Ascending aorta (tissue), 2 donors: ENCODE data around the gene PPP6R1. TPM values are rescaled to one million over a fixed set of nuclear protein-coding genes. Genes with fewer than 3 reads are reported as not detected.
"Not testable (repeated sequence)": the region's sequence is repeated elsewhere in the genome, so short reads cannot be mapped to it uniquely, and the experiment has no call there.

Experiments used
- DNase-seq, 2 donors: peaks; one replicate each; pipeline ENCODE4 v3.0.0-alpha.2; 2019; ENCODE audit warnings: low spot score in 2 of 2
- H3K27ac ChIP-seq, 2 donors: fragments of 200-600 bp; sonication (generic); one replicate each; pipeline ENCODE4 v1.5.1; 2016 to 2017; ENCODE audit warnings: mild to moderate bottlenecking in 1 of 2
- H3K27me3 ChIP-seq: fragments of 200-600 bp; sonication (generic); one replicate; pipeline ENCODE4 v1.5.1; 2017
- H3K36me3 ChIP-seq, 2 donors: fragments of 200-600 bp; sonication (generic); one replicate each; pipeline ENCODE4 v1.5.1; 2016
- H3K4me1 ChIP-seq, 2 donors: fragments of 200-600 bp; sonication (generic); one replicate each; pipeline ENCODE4 v1.5.1; 2016 to 2017; ENCODE audit warnings: mild to moderate bottlenecking in 1 of 2
- H3K4me3 ChIP-seq, 2 donors: fragments of 200-600 bp; sonication (generic); one replicate each; pipeline ENCODE4 v1.5.1; 2016 to 2017; ENCODE audit warnings: mild to moderate bottlenecking in 1 of 2
- H3K9me3 ChIP-seq, 2 donors: fragments of 200-600 bp; sonication (generic); one replicate each; pipeline ENCODE4 v1.5.1; 2016
- intact Hi-C: fragments of 100-400 bp; cut with DNase I; formaldehyde crosslinking; loops from one replicate; pipeline ENCODE4 v1.15.1; 2023
- total RNA-seq: library from RNA; depleted of rRNA; stranded (reverse); fragments of >200 nt; gene quantifications from one replicate; pipeline ENCODE4 v1.1.0, GENCODE V29; 2016
- TF ChIP-seq, protein P1 (sequence below), 3 experiments: fragments of 200-600 bp in 2 of 3; fragments of 450-650 bp in 1 of 3; sonication (generic) in 2 of 3; IDR thresholded peaks; one replicate each; pipeline ENCODE4 v1.5.1; 2016 to 2019; ENCODE audit warnings: antibody characterized with exemption in 3 of 3, mild to moderate bottlenecking in 1 of 3, moderate library complexity in 1 of 3

The PPP6R1 gene
- total RNA-seq, 1 donor from 2014 or later, result 68.3 TPM

DNA sequence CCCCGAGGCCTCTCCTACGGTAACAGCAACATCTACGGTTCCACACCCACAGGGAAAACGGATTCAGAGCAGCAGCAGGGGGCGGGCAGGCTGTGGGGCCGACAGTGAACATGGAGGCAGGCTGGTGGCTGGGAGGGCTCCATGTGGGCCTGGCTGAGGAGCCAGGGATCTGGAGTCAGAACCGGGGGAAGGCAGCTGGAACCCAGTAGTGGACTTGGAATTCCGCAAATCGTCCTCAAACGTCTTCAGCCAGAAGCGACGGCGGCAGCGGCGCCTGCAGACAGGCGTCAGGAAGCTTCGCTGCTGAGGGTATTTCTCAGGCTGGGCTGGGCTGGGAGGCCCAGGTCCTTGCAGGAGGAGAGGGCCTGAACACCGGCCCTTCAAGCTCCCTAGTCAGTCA lies 32.0 kb downstream of the PPP6R1 start:
- H3K9me3 ChIP-seq, result no peaks in the 10 kb centered on the region
- no peak overlapping the region for H3K27ac ChIP-seq
- H3K27me3 ChIP-seq, result no peaks in the 10 kb centered on the region
- H3K4me3 ChIP-seq, result no peak overlapping the region
- peaks cover 46 to 52% of the 10 kb centered on the region in 2 donors for H3K36me3 ChIP-seq
- TF ChIP-seq, protein P1, sequence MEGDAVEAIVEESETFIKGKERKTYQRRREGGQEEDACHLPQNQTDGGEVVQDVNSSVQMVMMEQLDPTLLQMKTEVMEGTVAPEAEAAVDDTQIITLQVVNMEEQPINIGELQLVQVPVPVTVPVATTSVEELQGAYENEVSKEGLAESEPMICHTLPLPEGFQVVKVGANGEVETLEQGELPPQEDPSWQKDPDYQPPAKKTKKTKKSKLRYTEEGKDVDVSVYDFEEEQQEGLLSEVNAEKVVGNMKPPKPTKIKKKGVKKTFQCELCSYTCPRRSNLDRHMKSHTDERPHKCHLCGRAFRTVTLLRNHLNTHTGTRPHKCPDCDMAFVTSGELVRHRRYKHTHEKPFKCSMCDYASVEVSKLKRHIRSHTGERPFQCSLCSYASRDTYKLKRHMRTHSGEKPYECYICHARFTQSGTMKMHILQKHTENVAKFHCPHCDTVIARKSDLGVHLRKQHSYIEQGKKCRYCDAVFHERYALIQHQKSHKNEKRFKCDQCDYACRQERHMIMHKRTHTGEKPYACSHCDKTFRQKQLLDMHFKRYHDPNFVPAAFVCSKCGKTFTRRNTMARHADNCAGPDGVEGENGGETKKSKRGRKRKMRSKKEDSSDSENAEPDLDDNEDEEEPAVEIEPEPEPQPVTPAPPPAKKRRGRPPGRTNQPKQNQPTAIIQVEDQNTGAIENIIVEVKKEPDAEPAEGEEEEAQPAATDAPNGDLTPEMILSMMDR (IDR thresholded peaks at IDR 0.05), result no peak
- intact Hi-C loops, result no loop called here
- no peak for DNase-seq
- H3K4me1 ChIP-seq, result no peaks in the 10 kb centered on the region

DNA sequence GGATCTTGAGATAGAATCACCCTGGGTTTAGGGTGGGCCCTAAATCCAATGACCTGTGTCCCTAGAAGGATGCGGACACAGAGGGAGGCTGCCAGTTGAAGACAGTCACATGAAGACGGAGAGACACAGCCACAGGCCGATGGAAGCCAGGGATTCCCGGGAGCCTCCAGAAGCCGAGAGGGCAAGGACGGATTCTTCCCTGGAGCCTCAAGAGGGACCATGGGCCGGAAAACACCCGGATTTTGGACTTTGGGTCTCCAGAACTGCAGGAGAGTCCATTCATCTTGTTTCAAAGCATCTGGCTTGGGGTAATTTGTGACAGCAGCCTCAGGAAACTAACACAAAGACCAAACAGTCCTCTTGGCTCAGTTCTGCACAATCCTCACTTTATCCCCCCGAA lies 32.5 kb downstream of the PPP6R1 start:
- TF ChIP-seq, protein P1 (IDR thresholded peaks at IDR 0.05), result no peak
- H3K4me3 ChIP-seq, result no peak overlapping the region
- H3K9me3 ChIP-seq, result no peaks in the 10 kb centered on the region
- peaks cover 41 to 47% of the 10 kb centered on the region in 2 donors for H3K36me3 ChIP-seq
- intact Hi-C loops, result no loop called here
- H3K27ac ChIP-seq, result no peak overlapping the region
- DNase-seq, result no peak
- H3K27me3 ChIP-seq, result no peaks in the 10 kb centered on the region
- no peaks in the 10 kb centered on the region for H3K4me1 ChIP-seq

DNA sequence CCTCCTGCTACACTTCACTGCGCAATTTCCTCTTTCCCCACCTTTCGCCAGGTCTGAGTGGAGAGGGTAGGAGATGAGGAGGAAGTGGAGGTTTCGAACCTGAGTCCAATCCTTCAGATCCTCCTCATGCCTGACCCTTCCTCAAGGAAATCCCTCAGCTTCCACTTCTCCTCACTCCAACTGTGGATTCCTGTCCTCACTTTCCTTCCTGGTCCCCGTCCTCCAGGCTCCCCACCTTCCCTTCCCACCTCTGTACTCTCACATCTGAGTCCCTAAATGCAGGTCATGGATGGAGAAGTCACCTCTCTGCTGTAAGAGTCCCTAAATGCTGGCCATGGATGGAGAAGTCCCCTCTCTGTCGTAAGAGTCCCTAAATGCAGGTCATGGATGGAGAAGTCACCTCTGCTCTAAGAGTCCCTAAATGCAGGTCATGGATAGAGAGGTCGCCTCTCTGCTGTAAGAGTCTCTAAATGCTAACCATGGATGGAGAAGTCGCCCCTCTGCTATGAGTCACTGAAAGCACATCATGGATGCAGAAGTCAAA lies 33.3 kb downstream of the PPP6R1 start:
- intact Hi-C loops, result no loop called here

DNA sequence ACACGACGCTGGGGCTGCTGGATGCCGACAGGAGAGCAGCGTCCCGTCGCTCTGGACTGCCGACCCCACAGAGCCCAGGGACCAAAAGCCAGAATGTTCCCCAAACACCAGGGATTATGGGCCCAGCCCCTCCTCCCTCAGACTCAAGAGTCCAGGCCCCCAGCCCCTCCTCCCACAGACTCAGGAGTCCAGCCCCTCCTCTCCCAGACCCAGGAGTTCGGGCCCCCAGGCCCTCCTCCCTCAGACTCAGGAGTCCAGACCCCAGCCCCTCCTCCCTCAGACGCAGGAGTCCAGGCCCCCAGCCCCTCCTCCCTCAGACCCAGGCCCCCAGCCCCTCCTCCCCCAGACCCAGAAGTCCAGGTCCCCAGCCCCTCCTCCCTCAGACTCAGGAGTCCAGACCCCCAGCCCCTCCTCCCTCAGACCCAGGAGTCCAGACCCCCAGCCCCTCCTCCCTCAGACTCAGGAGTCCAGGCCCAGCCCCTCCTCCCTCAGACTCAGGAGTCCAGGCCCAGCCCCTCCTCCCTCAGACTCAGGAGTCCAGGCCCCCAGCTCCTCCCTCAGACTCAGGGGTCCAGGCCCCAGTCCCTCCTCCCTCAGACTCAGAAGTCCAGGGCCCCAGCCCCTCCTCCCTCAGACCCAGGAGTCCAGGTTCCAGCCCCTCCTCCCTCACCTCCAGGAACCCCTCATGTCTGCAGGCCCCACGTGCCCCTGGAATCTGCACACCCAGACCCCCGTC lies 34.0 kb downstream of the PPP6R1 start:
- H3K4me1 ChIP-seq, H3K4me3 ChIP-seq, H3K27me3 ChIP-seq, intact Hi-C loops, H3K9me3 ChIP-seq, DNase-seq, H3K27ac ChIP-seq: not testable (repeated sequence)
- peaks cover 26 to 33% of the 10 kb centered on the region in 2 donors for H3K36me3 ChIP-seq

More for the DNA sequence above, 33.3 kb downstream of the PPP6R1 start:
- H3K36me3 ChIP-seq, result peaks cover 33 to 39% of the 10 kb centered on the region in 2 donors
- no peak overlapping the region for H3K4me3 ChIP-seq
- TF ChIP-seq, protein P1 (IDR thresholded peaks at IDR 0.05), result no peak
- no peaks in the 10 kb centered on the region for H3K4me1 ChIP-seq
- DNase-seq, result no peak
- H3K27ac ChIP-seq, result no peak overlapping the region
- H3K27me3 ChIP-seq, result no peaks in the 10 kb centered on the region
- no peaks in the 10 kb centered on the region for H3K9me3 ChIP-seq

DNA sequence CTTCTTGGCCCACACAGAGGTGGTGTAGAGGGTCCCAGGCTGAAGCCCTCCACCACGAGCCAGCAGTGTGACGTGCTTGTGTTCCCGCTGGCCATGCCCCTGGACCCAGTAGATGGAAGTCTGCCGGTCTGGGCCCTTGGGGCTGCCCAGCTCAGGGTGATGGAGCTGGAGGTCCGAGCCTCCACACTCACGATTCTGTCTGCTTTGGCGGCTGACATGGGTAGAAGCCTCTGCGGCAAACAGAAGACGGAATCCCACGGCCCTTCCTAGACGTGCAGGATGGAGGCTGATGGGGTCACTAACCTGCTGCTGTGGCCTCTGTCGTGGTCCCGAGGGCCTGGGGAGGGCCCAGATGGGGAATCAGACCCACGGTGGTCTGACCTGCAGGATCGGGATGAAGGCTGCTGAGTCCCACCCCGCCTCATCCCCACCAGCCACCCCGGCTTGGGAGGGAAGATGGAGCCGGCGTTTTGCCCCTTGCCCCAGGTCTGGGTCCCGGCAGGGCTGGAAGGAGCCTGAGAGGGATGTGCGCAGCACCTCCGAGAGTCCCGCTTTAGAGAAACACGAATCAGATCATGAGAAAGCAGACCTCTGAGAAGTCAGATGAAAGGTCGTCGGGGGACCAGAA lies 34.7 kb downstream of the PPP6R1 start:
- Histone ChIP-seq H3K36me3 (peaks cover 20 to 27% of the 10 kb centered on the region in 2 donors), H3K9me3 (no peaks in the 10 kb centered on the region), H3K27me3 (no peaks in the 10 kb centered on the region), H3K27ac (no peak overlapping the region), H3K4me1 (no peaks in the 10 kb centered on the region), H3K4me3 (no peak overlapping the region)
- TF ChIP-seq, protein P1 (IDR thresholded peaks at IDR 0.05), result no peak
- intact Hi-C loops, result no loop called here
- no peak for DNase-seq
